Liver (tissue), 9 donors: ENCODE measurements around the gene PFDN2. TPM values are rescaled to one million over a fixed set of nuclear protein-coding genes. Genes with fewer than 3 reads are reported as not detected.

ENCODE experiments used
- DNase-seq: peaks from one replicate; pipeline ENCODE4 v3.0.0-alpha.2; 2017; ENCODE audit warnings: low spot score
- H3K27ac ChIP-seq, 2 donors: one replicate each; pipeline ENCODE4 v1.7.0; 2013; ENCODE audit warnings: inconsistent platforms in 2 of 2, low read length in 2 of 2, control low read depth in 1 of 2, low read depth in 1 of 2, mild to moderate bottlenecking in 1 of 2
- H3K27me3 ChIP-seq, 4 donors: one replicate each; pipeline versions ENCODE4 v1.6.1 to v1.7.0; 2013; ENCODE audit warnings: low read length in 3 of 4, inconsistent platforms in 1 of 4, mild to moderate bottlenecking in 1 of 4, moderate library complexity in 1 of 4; ENCODE audit not compliant: control insufficient read depth in 4 of 4, insufficient read depth in 4 of 4
- H3K36me3 ChIP-seq, 4 donors: one replicate each; pipeline versions ENCODE4 v1.6.1 to v1.7.0; 2013; ENCODE audit warnings: low read length in 3 of 4, mild to moderate bottlenecking in 3 of 4, low read depth in 1 of 4, moderate library complexity in 1 of 4; ENCODE audit not compliant: control insufficient read depth in 4 of 4, insufficient read depth in 3 of 4
- H3K4me1 ChIP-seq, 4 donors: one replicate each; pipeline versions ENCODE4 v1.6.1 to v1.7.0; 2013; ENCODE audit warnings: low read length in 3 of 4, mild to moderate bottlenecking in 3 of 4, moderate library complexity in 1 of 4; ENCODE audit not compliant: control insufficient read depth in 4 of 4, insufficient read depth in 4 of 4
- H3K4me3 ChIP-seq, 3 donors: one replicate each; pipeline versions ENCODE4 v1.6.1 to v1.7.0; 2013; ENCODE audit warnings: low read length in 3 of 3, control low read depth in 1 of 3, low read depth in 1 of 3, mild to moderate bottlenecking in 1 of 3
- H3K9ac ChIP-seq, 2 donors: one replicate each; pipeline ENCODE4 v1.7.0; 2013; ENCODE audit warnings: low read length in 2 of 2, mild to moderate bottlenecking in 2 of 2, moderate library complexity in 2 of 2, control low read depth in 1 of 2, low read depth in 1 of 2
- H3K9me3 ChIP-seq, 4 donors: one replicate each; pipeline versions ENCODE4 v1.6.1 to v1.7.0; 2013; ENCODE audit warnings: low read length in 3 of 4; ENCODE audit not compliant: control insufficient read depth in 4 of 4
- ATF3 ChIP-seq: IDR thresholded peaks from 2 replicates; pipeline ENCODE4 v1.6.1; 2016; ENCODE audit warnings: antibody characterized with exemption
- CTCF ChIP-seq: fragments of 150-350 bp; IDR thresholded peaks from 2 replicates; pipeline ENCODE4 v1.5.1; 2017; ENCODE audit warnings: improper control_type of control experiment, low read depth, low read length; ENCODE audit not compliant: missing input control
- EGR1 ChIP-seq, 2 donors: IDR thresholded peaks; 2 replicates each; pipeline ENCODE4 v1.6.1; 2016 to 2018; ENCODE audit warnings: antibody characterized with exemption in 2 of 2, low read depth in 2 of 2
- FOXA1 ChIP-seq: IDR thresholded peaks from 2 replicates; pipeline ENCODE4 v1.6.1; 2016; ENCODE audit warnings: antibody characterized with exemption
- FOXA2 ChIP-seq: IDR thresholded peaks from 2 replicates; pipeline ENCODE4 v1.6.1; 2016; ENCODE audit warnings: antibody characterized with exemption
- GABPA ChIP-seq, 2 donors: IDR thresholded peaks in 1 of 2; conservative IDR thresholded peaks in 1 of 2; 2 replicates each; pipeline ENCODE4 v1.6.1; 2016; ENCODE audit warnings: antibody characterized with exemption in 2 of 2, mild to moderate bottlenecking in 1 of 2, moderate library complexity in 1 of 2
- HNF4A ChIP-seq, 2 donors: conservative IDR thresholded peaks; 2 replicates each; pipeline ENCODE4 v1.6.1; 2016; ENCODE audit warnings: antibody characterized with exemption in 2 of 2, mild to moderate bottlenecking in 2 of 2
- HNF4G ChIP-seq: IDR thresholded peaks from 2 replicates; pipeline ENCODE4 v1.6.1; 2016; ENCODE audit warnings: antibody characterized with exemption
- JUND ChIP-seq, 2 donors: IDR thresholded peaks; 2 replicates each; pipeline ENCODE4 v1.6.1; 2016; ENCODE audit warnings: antibody characterized with exemption in 2 of 2
- MAX ChIP-seq: IDR thresholded peaks from 2 replicates; pipeline ENCODE4 v1.6.1; 2016; ENCODE audit warnings: antibody characterized with exemption
- NR2F2 ChIP-seq: IDR thresholded peaks from 2 replicates; pipeline ENCODE4 v1.6.1; 2016; ENCODE audit warnings: antibody characterized with exemption
- RAD21 ChIP-seq, 2 donors: IDR thresholded peaks; 2 replicates each; pipeline ENCODE4 v1.6.1; 2016; ENCODE audit warnings: antibody characterized with exemption in 2 of 2, mild to moderate bottlenecking in 2 of 2
- RXRA ChIP-seq, 2 donors: IDR thresholded peaks; 2 replicates each; pipeline ENCODE4 v1.6.1; 2017 to 2018; ENCODE audit warnings: antibody characterized with exemption in 2 of 2, mild to moderate bottlenecking in 1 of 2
- SP1 ChIP-seq: IDR thresholded peaks from 2 replicates; pipeline ENCODE4 v1.6.1; 2018; ENCODE audit warnings: antibody characterized with exemption, mild to moderate bottlenecking
- TAF1 ChIP-seq: conservative IDR thresholded peaks from 2 replicates; pipeline ENCODE4 v1.6.1; 2016; ENCODE audit warnings: antibody characterized with exemption, mild to moderate bottlenecking
- YY1 ChIP-seq: IDR thresholded peaks from 2 replicates; pipeline ENCODE4 v1.6.1; 2016; ENCODE audit warnings: antibody characterized with exemption, mild to moderate bottlenecking
- ZBTB33 ChIP-seq: IDR thresholded peaks from 2 replicates; pipeline ENCODE4 v1.6.1; 2016; ENCODE audit warnings: antibody characterized with exemption
- WGBS: extraction: QIAGEN DNeasy Blood & Tissue Kit; methylation state at CpG from one replicate; pipeline ENCODE4 v1.1.7; 2013; 5-methylcytosine and 5-hydroxymethylcytosine counted together
- polyA plus RNA-seq, 2 donors: library from polyadenylated mRNA; stranded (reverse) in 1 of 2; unstranded in 1 of 2; fragments of 200-250 nt in 1 of 2; fragments of >200 nt in 1 of 2; fragmentation: Nextera tagmentation in 1 of 2; extraction: Ambion mirVana in 1 of 2; gene quantifications; one replicate each; pipeline versions ENCODE4 v1.2.1 to v1.2.3, GENCODE V29; 2013 to 2015
- total RNA-seq, 2 donors: library from RNA; depleted of rRNA; stranded (reverse); fragments of >200 nt; gene quantifications; one replicate each; pipeline ENCODE4 v1.2.3, GENCODE V29; 2014
- TF ChIP-seq, protein P1 (sequence below): IDR thresholded peaks from 2 replicates; pipeline ENCODE4 v1.6.1; 2016; ENCODE audit warnings: antibody characterized with exemption, mild to moderate bottlenecking
- donor health status: healthy.
- donor health status: healthy.
- donor health status: healthy.
- donor health status: healthy.
- donor health status: healthy.

PFDN2 gene
- 10 to 100 TPM; 12.4 to 19.3 TPM for total RNA-seq
- 10 to 100 TPM; 48.7 to 61.9 TPM for polyA plus RNA-seq

GRCh38 chr1:161117759-161118581, at the start of gene PFDN2, which contains the start of gene NIT1:
TSS of gene PFDN2 (minus strand) at chr1:161118037. CDS start at chr1:161118026, 11 bp downstream.
TSS of gene NIT1 (plus strand) at chr1:161118105. CDS start at chr1:161118177, 72 bp downstream.
- peak within 1 kb of the TSS; percentile 89 to 93 for H3K27ac ChIP-seq
- peak within 1 kb of the TSS; percentile 83 to 98 (median 98) for H3K4me3 ChIP-seq
- peaks cover 12 to 50% (median 38%) of the 10 kb centered on the region in 4 donors for H3K4me1 ChIP-seq
- TF ChIP-seq HNF4A (conservative IDR thresholded peaks at IDR 0.05): peak; percentile 30 to 39
- no peak for TF ChIP-seq HNF4G
- peak; percentile 37 for TF ChIP-seq TAF1
- peak; percentile 83 to 92 for TF ChIP-seq EGR1 (IDR thresholded peaks at IDR 0.05; ENCODE audit: low read depth in 2 of 2)
- no peak for TF ChIP-seq JUND (IDR thresholded peaks at IDR 0.05)
- no peak for TF ChIP-seq FOXA1
- peak; percentile 97 for TF ChIP-seq YY1
- TF ChIP-seq RXRA (IDR thresholded peaks at IDR 0.05): no peak
- TF ChIP-seq FOXA2: no peak
- peak; percentile 33 for TF ChIP-seq MAX
- TF ChIP-seq SP1: peak; percentile 41
- peak; percentile 76 to 93 for TF ChIP-seq GABPA (IDR thresholded peaks at IDR 0.05 in 1 of 2, conservative IDR thresholded peaks at IDR 0.05 in 1 of 2)
- no peak for TF ChIP-seq RAD21 (IDR thresholded peaks at IDR 0.05)
- no peak for TF ChIP-seq CTCF
- no peak for TF ChIP-seq NR2F2
- TF ChIP-seq ZBTB33: no peak
- TF ChIP-seq ATF3: no peak
- TF ChIP-seq, protein P1, sequence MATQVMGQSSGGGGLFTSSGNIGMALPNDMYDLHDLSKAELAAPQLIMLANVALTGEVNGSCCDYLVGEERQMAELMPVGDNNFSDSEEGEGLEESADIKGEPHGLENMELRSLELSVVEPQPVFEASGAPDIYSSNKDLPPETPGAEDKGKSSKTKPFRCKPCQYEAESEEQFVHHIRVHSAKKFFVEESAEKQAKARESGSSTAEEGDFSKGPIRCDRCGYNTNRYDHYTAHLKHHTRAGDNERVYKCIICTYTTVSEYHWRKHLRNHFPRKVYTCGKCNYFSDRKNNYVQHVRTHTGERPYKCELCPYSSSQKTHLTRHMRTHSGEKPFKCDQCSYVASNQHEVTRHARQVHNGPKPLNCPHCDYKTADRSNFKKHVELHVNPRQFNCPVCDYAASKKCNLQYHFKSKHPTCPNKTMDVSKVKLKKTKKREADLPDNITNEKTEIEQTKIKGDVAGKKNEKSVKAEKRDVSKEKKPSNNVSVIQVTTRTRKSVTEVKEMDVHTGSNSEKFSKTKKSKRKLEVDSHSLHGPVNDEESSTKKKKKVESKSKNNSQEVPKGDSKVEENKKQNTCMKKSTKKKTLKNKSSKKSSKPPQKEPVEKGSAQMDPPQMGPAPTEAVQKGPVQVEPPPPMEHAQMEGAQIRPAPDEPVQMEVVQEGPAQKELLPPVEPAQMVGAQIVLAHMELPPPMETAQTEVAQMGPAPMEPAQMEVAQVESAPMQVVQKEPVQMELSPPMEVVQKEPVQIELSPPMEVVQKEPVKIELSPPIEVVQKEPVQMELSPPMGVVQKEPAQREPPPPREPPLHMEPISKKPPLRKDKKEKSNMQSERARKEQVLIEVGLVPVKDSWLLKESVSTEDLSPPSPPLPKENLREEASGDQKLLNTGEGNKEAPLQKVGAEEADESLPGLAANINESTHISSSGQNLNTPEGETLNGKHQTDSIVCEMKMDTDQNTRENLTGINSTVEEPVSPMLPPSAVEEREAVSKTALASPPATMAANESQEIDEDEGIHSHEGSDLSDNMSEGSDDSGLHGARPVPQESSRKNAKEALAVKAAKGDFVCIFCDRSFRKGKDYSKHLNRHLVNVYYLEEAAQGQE: peak; percentile 69
- peaks cover 8 to 31% (median 24%) of the 10 kb centered on the region in 4 donors for H3K36me3 ChIP-seq
- H3K27me3 ChIP-seq: no peaks in the 10 kb centered on the region
- no peaks in the 10 kb centered on the region for H3K9me3 ChIP-seq
- WGBS: under 1% methylated on average over 58 of the region's 58 CpGs
- peak within 1 kb of the TSS; percentile 84 to 95 for H3K9ac ChIP-seq
- DNase-seq: peak; percentile 88
